GM12875 (cell line): ENCODE data around the gene HMGCS1.
A peak's percentile ranks its signal among the peaks of the same experiment; 100 is the strongest.
"Not testable (repeated sequence)": the region's sequence is repeated elsewhere in the genome, so short reads cannot be mapped to it uniquely, and the experiment has no call there.

Experiments
- H3K4me3 ChIP-seq: one replicate; pipeline ENCODE4 v1.5.1; 2011; ENCODE audit warnings: low read depth, low read length, control low read depth
- CTCF ChIP-seq: IDR thresholded peaks from 2 replicates; pipeline ENCODE4 v1.5.1; 2011; ENCODE audit warnings: low read depth, mild to moderate bottlenecking, control low read depth, inconsistent platforms, low read length, moderate library complexity, borderline replicate concordance; ENCODE audit not compliant: insufficient read depth

The HMGCS1 gene

GRCh38 chr5:43313854-43314457 lies 744 bp upstream of the HMGCS1 start:
- no peak overlapping the region for H3K4me3 ChIP-seq
- no peak for TF ChIP-seq CTCF

- TF ChIP-seq CTCF: no peak
Measured at GRCh38 chr5:43312699-43313034, 545 bp downstream of the HMGCS1 start.

GRCh38 chr5:43312076-43312661 lies 1.0 kb downstream of the HMGCS1 start:
- peak overlapping the region; percentile 91 for H3K4me3 ChIP-seq
- TF ChIP-seq CTCF: no peak

More at GRCh38 chr5:43312699-43313034, 545 bp downstream of the HMGCS1 start:
- H3K4me3 ChIP-seq: peak overlapping the region; percentile 91

GRCh38 chr5:43309637-43310036 lies 3.6 kb downstream of the HMGCS1 start:
- TF ChIP-seq CTCF: no peak
- H3K4me3 ChIP-seq: no peak overlapping the region

- H3K4me3 ChIP-seq: no peak overlapping the region
Measured at GRCh38 chr5:43309122-43309521, 4.1 kb downstream of the HMGCS1 start.

GRCh38 chr5:43306954-43307353 lies 6.3 kb downstream of the HMGCS1 start:
- H3K4me3 ChIP-seq: not testable (repeated sequence)

More at GRCh38 chr5:43309122-43309521, 4.1 kb downstream of the HMGCS1 start:
- TF ChIP-seq CTCF: no peak

- peak; percentile 53; the same call in 1 of the 2 replicates for TF ChIP-seq CTCF
- H3K4me3 ChIP-seq: no peak overlapping the region
Measured at GRCh38 chr5:43305948-43306565, 7.2 kb downstream of the HMGCS1 start.

GRCh38 chr5:43304525-43304924 lies 8.7 kb downstream of the HMGCS1 start:
- H3K4me3 ChIP-seq: no peak overlapping the region
- no peak for TF ChIP-seq CTCF
